ENCODE results near the gene DIP2A.

The DIP2A gene

DNA sequence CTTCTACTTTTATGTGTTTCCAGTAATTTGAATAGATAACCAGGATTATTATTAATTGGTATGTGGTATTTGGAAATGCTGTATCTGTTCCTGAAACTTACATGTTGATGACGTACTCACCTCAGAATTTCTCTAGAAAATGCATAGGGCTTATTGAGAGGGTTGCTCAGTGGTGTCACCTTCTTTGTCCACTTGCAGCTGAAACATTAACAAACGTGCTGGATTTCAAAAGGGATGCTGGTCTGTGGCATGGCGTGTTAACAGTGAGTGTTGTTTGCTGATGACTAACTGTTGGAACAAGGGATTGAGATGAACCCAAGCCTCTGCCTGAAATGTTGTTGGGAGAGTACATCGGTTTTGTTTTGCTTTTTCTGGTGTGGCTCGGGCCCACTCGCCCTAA lies 78.3 kb downstream of the DIP2A start:
- no peak for DNase-seq

DNA sequence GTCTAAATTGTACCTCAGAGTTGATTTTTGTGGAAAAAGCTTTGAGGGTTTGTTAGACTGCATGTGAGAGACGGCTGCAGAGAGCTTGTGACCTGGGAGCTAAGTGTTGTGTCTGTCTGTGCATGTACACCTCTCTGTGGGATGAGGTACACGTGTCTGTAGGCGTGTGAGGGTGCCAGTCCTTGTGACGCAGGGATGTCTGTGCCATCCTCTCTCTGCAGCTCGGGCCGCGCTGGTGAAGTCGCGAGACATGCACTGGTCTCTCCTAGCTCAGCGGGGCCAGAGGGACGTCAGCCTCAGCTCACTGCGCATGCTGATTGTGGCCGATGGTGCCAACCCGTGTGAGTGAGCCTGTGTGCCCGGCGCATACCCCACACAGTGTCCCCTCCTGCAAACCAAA lies 79.6 kb downstream of the DIP2A start:
- DNase-seq: no peak

DNA sequence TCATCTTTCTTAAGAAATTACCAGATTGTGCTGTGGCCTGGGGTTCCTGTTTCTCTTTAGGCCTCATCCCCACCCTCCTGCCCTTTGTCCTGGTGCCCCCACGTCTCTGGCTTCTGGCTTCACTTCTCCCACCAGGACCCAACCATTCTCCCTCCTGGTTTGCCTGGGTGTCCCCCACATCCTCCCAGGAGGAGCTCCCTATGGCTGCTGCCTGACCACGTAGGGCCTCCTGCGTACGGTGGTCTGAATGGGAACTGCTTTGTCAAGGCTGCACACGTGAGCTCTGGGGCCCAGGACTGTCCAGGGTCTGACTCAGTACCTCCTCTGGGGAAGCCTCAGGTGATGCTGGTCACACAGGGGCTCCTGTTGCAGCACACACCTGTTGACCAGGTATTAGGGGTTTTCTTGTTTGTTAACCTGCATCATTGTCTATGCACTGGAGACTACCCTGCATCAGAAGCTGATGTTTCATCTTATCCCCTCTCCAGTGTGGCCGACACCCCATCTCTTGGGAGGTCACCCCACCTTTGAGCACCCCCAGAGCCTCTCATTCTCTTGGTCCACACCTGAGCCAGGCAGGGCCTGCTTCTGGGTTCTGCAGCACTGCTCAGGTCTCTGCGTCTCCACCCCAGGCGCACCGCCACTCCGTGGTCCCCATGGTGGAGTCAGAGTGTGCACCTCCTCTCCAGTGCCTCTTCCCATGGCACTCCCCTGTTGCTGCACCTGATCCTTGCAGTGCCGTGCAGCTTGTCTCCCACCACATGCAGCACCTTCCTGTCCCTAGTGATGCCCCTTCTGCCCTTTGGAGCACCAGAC lies 80.4 kb downstream of the DIP2A start:
- DNase-seq: no peak

DNA sequence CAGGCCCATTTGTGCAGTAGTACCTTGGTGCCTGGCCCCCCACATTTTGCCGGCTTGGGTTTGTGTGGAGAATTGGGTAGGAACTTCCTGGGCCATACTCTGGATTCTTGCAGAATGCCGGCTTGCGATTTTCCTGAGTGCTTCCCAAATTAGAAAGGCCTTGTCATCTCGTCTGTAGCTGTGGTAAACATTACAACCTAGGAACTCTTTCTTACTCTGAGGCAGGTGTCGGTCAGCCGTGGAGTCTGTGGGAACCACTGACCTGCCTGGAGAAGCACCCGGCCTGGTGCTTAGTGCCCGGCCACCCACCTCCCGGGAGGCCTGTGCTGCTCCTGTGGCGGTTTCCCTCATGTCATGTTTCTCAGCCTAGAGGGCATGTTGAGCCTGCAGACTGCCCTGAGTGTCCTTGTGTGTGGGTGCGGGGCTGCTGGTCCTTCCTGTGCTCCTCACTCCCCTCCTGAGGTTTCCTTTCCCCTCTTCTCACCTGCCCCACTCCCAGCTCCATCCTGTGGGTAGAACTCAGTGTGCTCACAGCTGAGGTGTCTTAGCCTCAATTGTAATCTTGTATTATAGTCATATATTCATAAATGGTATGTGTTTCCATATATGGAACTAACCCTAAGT lies 81.5 kb downstream of the DIP2A start:
- DNase-seq: no peak

- DNase-seq: no peak
These were observed 84.0 kb downstream of the DIP2A start for GRCh38 chr21:46542588-46543124.

GRCh38 chr21:46543306-46543705 lies 84.6 kb downstream of the DIP2A start:
- DNase-seq: no peak

GRCh38 chr21:46544003-46544402 lies 85.3 kb downstream of the DIP2A start:
- DNase-seq: no peak

DNA sequence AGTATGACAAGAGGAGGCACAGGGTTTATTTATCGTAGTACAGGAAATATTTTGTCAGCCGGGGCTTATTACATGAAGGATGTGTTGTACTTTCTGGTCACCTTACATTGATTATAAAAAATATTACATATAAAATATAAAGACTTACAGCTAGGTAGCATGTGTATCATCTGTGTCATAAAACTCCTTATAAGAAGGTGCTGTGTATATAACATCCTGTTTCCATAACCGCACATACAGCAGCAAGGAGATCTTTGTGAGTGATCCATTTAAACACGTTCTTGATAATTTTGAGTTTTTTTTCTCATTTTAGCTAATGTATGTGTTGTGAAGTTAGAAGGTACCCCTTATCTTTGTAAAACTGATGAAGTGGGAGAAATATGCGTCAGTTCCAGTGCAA lies 86.1 kb downstream of the DIP2A start:
- no peak for DNase-seq

DNA sequence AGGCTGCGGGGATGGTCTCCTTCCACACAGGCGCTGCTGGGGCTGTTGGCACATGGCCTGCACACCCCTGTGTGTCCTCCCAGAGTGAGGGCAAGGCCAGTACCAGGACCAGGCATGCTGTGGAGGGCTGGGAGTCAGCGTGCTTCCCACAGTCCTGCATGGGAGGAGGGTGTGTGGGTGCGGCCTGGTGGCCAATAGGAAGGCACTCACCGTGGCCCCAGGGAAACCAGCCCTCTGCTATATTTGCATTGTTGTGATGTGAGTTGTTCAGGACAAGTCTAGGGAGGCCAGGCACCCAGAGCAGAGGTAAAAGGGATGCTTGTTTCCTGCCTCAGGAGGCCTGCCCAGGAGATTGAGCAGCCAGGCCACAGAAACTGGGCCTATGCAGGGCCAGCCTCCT lies 86.7 kb downstream of the DIP2A start:
- DNase-seq: no peak

DNA sequence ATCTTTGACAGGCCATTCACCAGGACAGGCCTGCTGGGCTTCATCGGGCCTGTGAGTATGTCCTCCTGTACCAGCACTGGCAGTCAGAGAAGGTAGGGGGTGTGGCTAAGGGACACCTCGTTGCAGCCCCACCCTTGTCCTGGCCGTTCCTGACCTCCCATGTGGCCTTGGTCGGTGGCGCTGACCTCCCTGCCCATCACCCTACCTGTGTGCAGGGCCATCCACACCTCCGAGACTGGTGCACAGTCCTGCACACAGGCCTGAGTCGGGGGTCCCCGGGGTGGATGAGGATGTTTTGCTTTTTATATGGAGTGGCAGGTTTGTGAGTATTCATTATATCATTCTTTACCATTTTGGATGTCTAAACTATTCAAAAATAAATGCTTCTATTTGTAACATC lies 87.2 kb downstream of the DIP2A start:
- no peak for DNase-seq

- no peak for DNase-seq
These were observed 88.1 kb downstream of the DIP2A start for GRCh38 chr21:46546799-46547198.

- DNase-seq: no peak
These were observed 91.0 kb downstream of the DIP2A start for GRCh38 chr21:46549650-46550049.

GRCh38 chr21:46550116-46550941 lies 91.6 kb downstream of the DIP2A start:
- no peak for DNase-seq

GRCh38 chr21:46551636-46552241 lies 93.0 kb downstream of the DIP2A start:
- no peak for DNase-seq

GRCh38 chr21:46552274-46552673 lies 93.6 kb downstream of the DIP2A start:
- DNase-seq: no peak

- no peak for DNase-seq
These were observed 94.2 kb downstream of the DIP2A start for GRCh38 chr21:46552865-46553379.

GRCh38 chr21:46553993-46554392 lies 95.3 kb downstream of the DIP2A start:
- DNase-seq: no peak

DNA sequence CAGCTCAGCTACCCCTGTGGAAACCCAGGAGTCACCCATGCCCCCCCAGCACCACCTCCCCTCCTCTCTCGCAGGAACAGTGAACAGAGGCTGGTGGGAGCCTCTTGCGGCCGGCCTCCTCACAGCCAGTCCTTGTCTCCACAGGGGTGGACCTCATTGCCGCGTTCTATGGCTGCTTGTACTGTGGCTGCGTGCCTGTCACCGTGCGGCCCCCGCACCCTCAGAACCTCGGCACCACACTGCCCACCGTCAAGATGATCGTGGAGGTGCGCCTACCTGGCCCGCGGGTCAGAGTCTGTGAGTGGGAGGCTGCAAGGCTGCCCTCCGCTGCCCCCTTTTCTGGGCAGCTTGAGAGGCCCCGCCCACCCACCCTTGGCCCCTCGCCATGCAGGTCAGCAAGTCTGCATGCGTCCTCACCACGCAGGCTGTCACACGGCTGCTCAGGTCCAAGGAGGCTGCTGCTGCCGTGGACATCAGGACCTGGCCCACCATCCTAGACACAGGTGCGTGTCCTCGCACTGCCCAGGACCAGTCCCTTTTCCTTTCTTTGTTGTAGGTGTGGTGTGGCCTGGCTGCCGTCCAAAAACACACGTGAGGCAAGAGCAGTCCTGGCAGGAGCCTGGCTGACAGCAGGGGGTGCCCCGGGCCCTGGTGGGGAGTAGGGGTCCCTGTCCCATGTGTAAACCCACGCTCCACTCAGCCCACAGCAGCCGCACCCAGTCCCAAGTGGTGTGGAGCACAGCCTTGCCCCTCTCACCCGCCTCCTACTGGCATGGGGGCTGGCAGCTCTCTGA lies 95.9 kb downstream of the DIP2A start:
- no peak for DNase-seq

DNA sequence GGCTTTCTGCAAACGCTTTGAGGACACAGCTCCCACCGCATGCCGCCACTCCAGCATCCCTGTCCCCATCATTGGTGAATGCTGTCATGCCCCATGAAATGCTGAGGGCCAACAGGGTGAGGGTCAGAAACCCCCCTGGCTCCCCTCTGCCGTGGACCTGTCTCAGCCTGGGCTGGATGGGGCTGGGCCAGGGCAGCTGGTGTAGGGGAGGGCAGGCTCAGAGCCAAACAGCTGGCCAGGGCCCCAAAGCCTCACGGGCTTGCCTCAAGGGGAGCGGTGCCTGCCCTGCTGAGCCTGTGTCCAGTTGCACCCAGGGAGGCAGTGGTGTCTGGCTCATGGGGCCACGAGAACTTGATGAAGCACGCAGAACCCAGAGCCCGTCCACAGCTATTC lies 96.5 kb downstream of the DIP2A start:
- no peak for DNase-seq

- no peak for DNase-seq
These were observed 97.0 kb downstream of the DIP2A start for GRCh38 chr21:46555678-46556077.

DNA sequence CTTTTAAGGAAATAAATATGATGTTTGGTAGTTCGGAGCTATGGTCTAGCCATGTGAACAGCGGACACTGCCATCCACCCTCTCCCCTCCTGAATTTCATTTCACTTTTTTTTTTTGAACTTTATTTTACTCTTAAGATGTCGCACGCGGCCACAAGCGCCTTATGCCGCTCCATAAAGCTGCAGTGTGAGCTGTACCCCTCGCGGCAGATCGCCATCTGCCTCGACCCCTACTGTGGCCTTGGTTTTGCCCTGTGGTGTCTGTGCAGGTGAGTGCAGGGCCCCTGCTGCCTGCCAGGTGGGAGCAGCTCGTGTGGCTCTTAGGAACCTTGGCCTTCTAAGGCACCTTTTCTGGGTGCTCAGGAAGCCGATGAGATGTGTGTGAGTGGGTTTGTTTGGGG lies 98.1 kb downstream of the DIP2A start:
- no peak for DNase-seq

GRCh38 chr21:46557469-46557868 lies 98.8 kb downstream of the DIP2A start:
- no peak for DNase-seq

All from NCI-H146 (cell line).